AG04450 (cell line): Measurements from ENCODE around the gene PPID. TPM values are rescaled to one million over a fixed set of nuclear protein-coding genes. Genes with fewer than 3 reads are reported as not detected.

Experiments
- CTCF ChIA-PET: fragments of 300-600, 350-600 bp; formaldehyde crosslinking; extraction: SDS; loops from one replicate; lab custom pipeline; 2022; ENCODE audit warnings: antibody characterized with exemption, inconsistent platforms; lab: Charles Lee
- POLR2A ChIA-PET: fragments of 350-600 bp; formaldehyde crosslinking; extraction: SDS; loops from one replicate; lab custom pipeline; 2021; ENCODE audit warnings: antibody characterized with exemption, inconsistent platforms; lab: Yijun Ruan, JAX
- DNase-seq: peaks from one replicate; pipeline ENCODE4 v3.0.0-alpha.2; 2011; ENCODE audit warnings: low read depth, low spot score
- H3K27ac ChIP-seq: one replicate; pipeline ENCODE4 v1.5.1; 2012; ENCODE audit warnings: low read depth, low read length, control low read depth
- H3K27me3 ChIP-seq: one replicate; pipeline ENCODE4 v1.6.0; 2012; ENCODE audit warnings: low read length; ENCODE audit not compliant: control insufficient read depth, insufficient read depth
- H3K4me3 ChIP-seq: 2 replicates; pipeline ENCODE4 v1.5.1; 2011; ENCODE audit warnings: mild to moderate bottlenecking, low read depth, low read length, control low read depth
- H3K9me3 ChIP-seq: 2 replicates; pipeline ENCODE4 v1.5.1; 2012; ENCODE audit warnings: low read length; ENCODE audit not compliant: control insufficient read depth, insufficient read depth
- CTCF ChIP-seq: IDR thresholded peaks from 2 replicates; pipeline ENCODE4 v1.5.1; 2011; ENCODE audit warnings: low read depth, low read length, control low read depth, inconsistent platforms
- polyA plus RNA-seq: library from polyadenylated mRNA; depleted of rRNA; stranded (reverse); fragments of >200 nt; gene quantifications from 2 replicates; pipeline ENCODE4 v1.2.3, GENCODE V29; 2011

The PPID gene
- polyA plus RNA-seq, 1 experiment: 22.9 TPM

GRCh38 chr4:158738866-158739265 lies 15.7 kb upstream of the PPID start:
- no peak overlapping the region for H3K27ac ChIP-seq
- DNase-seq: no peak
- CTCF ChIA-PET: interaction anchor here (0.6 kb wide), 1 partner anchor 112 kb away, joined by 4 read pairs; no protein-coding TSS in a partner anchor
- no peak overlapping the region for H3K4me3 ChIP-seq
- no peaks in the 10 kb centered on the region for H3K9me3 ChIP-seq
- POLR2A ChIA-PET: no interaction called here
- no peaks in the 10 kb centered on the region for H3K27me3 ChIP-seq
- no peak for TF ChIP-seq CTCF

DNA sequence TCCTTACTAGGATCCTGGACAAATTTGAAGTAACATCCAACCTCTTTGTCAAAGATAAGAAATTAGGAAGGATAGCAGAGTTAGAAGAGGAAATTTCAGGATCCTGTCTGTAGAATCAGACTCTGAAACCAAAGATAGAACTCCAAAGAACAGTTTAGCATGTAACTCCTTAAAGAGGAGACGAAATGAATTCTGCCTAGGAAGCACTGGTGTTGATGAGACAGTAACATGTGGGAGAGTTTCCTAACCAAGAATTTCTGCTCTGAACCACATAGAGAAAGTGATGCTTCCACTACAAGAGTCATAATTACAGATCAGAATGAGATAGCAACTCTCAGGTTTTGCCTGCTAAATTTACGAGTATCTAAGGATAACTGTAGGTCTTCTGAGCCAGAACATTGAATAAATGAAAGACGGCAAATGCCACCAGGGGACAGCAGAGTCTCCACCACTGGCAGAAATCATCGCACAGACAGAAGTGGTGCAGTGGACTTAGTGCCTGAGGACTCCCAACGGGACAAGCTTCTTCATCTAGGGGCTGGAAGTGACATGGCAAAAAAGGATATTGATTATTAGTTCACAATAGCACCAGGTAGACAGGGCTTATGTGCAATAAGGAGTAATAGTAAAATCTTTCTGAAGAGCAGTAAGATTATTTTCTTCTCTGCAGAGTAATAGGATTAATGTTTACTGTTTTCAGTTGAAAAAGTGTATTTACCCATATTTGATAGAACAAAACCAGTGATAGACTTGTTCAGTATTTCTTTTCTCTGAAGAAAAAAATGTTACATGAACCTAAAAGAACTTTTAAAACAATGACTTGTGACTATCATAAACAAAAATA lies 6.7 kb upstream of the PPID start:
- H3K4me3 ChIP-seq: no peak overlapping the region
- H3K27me3 ChIP-seq: no peaks in the 10 kb centered on the region
- POLR2A ChIA-PET: interaction anchor here (0.6 kb wide), 1 partner anchor 105 kb away, joined by 6 read pairs; no protein-coding TSS in a partner anchor
- peak; percentile 93 for TF ChIP-seq CTCF
- no peak overlapping the region for H3K27ac ChIP-seq
- CTCF ChIA-PET: interaction anchor here (0.6 to 3.2 kb wide), 10 partner anchors 52 to 477 kb away, joined by 3 to 41 read pairs (median 5); no protein-coding TSS in a partner anchor
- H3K9me3 ChIP-seq: no peaks in the 10 kb centered on the region
- peak; percentile 33 for DNase-seq

DNA sequence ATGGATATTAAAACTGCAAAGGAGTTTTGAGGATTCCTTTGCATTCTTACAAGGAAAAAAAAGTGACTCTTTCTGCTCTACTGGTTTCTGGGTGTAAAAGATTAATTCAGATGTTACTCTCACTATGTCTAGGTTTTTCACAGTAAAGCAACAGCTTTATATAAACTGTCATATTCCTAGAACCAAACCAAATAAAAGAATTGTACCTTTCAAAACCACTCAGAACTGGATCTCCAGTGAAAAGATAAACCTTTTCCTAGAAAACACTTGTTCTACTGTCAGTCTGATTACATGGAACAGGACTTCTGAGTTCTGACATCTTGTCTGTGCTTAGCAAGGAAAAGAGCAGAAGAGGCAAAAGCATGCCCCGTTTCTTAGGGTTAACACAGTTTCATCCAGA lies 5.0 kb upstream of the PPID start:
- TF ChIP-seq CTCF: no peak
- no peaks in the 10 kb centered on the region for H3K9me3 ChIP-seq
- no peak overlapping the region for H3K27ac ChIP-seq
- H3K27me3 ChIP-seq: no peaks in the 10 kb centered on the region
- POLR2A ChIA-PET: no interaction called here
- H3K4me3 ChIP-seq: no peak overlapping the region
- no peak for DNase-seq
- CTCF ChIA-PET: interaction anchor here (1.5 to 1.7 kb wide), 2 partner anchors 122 to 124 kb away, joined by 6 to 11 read pairs; no protein-coding TSS in a partner anchor

GRCh38 chr4:158726633-158727032 lies 3.4 kb upstream of the PPID start:
- CTCF ChIA-PET: no interaction called here
- DNase-seq: no peak
- no peak for TF ChIP-seq CTCF
- no peak overlapping the region for H3K27ac ChIP-seq
- H3K27me3 ChIP-seq: no peaks in the 10 kb centered on the region
- H3K9me3 ChIP-seq: no peaks in the 10 kb centered on the region
- H3K4me3 ChIP-seq: no peak overlapping the region
- POLR2A ChIA-PET: no interaction called here

GRCh38 chr4:158724637-158725036 lies 1.4 kb upstream of the PPID start:
- POLR2A ChIA-PET: no interaction called here

More at GRCh38 chr4:158724637-158725036, 1.4 kb upstream of the PPID start:
- H3K9me3 ChIP-seq: no peaks in the 10 kb centered on the region
- H3K27ac ChIP-seq: no peak overlapping the region
- TF ChIP-seq CTCF: no peak
- H3K4me3 ChIP-seq: no peak overlapping the region
- CTCF ChIA-PET: interaction anchor here (0.6 to 2.9 kb wide), 3 partner anchors 51 to 478 kb away, joined by 4 to 20 read pairs (median 4); no protein-coding TSS in a partner anchor
- H3K27me3 ChIP-seq: no peaks in the 10 kb centered on the region
- no peak for DNase-seq
